Stimulated activated CD4-positive, alpha-beta T cell treated with anti-CD3 and anti-CD28 coated beads, TNF-alpha, amount 100 ng/mL, for 24 hours (primary cell): Measurements from ENCODE around the gene TLR4.

Experiments
- DNase-seq, 3 experiments: peaks; one replicate each; pipeline ENCODE4 v3.0.0-alpha.2; 2020; ENCODE audit warnings: low read depth in 3 of 3

Gene TLR4

DNA sequence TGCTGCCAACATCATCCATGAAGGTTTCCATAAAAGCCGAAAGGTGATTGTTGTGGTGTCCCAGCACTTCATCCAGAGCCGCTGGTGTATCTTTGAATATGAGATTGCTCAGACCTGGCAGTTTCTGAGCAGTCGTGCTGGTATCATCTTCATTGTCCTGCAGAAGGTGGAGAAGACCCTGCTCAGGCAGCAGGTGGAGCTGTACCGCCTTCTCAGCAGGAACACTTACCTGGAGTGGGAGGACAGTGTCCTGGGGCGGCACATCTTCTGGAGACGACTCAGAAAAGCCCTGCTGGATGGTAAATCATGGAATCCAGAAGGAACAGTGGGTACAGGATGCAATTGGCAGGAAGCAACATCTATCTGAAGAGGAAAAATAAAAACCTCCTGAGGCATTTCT, 10.1 kb downstream of the TLR4 start:
- DNase-seq = no peak

DNA sequence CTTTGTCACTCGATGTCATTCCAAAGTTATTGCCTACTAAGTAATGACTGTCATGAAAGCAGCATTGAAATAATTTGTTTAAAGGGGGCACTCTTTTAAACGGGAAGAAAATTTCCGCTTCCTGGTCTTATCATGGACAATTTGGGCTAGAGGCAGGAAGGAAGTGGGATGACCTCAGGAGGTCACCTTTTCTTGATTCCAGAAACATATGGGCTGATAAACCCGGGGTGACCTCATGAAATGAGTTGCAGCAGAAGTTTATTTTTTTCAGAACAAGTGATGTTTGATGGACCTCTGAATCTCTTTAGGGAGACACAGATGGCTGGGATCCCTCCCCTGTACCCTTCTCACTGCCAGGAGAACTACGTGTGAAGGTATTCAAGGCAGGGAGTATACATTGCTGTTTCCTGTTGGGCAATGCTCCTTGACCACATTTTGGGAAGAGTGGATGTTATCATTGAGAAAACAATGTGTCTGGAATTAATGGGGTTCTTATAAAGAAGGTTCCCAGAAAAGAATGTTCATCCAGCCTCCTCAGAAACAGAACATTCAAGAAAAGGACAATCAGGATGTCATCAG, 11.3 kb downstream of the TLR4 start:
- DNase-seq = no peak

DNA sequence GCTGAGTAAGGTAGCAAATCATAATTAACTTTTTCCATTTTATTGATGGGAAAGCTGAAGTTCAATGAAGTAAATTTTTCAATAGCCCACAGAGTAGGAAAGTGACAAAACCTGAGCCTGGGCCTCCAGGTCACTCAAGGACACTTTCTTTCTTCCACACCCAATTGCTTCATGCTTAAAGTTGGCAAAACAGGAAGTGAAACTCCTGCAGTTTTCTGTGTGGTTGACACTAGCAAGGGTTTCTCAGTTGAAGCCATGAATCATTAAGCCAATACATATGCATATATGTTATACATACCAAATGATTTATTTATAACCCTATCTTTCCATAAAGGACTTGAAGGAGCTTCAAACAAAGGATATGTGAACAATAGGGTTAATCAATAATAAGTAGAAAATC, 13.9 kb downstream of the TLR4 start:
- no peak for DNase-seq

DNA sequence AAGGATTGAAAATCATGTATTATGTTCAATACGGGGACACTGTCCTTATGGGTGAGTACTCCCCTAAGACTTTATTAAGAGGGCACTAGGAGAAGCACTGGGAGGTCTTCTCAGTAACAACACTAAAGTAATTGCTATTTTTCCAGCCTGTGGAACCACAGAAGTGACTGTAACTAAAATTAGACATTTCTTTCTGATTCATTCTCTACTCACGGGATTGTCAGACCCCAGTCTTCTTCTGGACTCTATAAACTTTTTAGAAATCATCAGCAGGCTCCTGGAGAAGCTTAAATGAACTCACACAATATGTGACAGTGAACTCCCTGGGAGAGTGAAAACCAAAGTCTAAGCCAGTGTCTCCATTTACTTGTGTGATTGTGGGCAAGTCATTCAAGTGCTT, 14.5 kb downstream of the TLR4 start:
- DNase-seq = no peak

GRCh38 chr9:117719161-117719920, 15.1 kb downstream of the TLR4 start:
- DNase-seq = no peak

DNA sequence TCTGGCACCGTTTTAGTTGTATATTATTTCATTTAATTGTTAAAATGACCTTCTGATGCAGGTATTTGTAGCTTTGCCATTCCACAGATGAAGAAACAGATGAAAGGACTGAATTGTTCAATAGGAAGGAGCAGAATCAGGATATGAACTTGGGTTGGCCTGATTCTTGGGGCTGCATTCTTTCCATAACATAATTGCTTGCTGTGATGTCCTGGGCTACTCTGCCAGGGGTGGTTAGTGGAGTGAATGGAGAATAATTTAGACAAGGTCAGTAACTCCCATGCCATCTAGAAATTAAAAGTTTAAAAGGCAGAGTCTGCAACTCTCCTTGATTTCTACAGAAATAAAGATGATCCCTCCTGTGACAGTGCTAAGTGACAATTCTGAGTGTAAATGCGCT, 15.9 kb downstream of the TLR4 start:
- DNase-seq = no peak

- no peak for DNase-seq
Observed at GRCh38 chr9:117720555-117720954, 16.4 kb downstream of the TLR4 start.

- no peak for DNase-seq
Observed at GRCh38 chr9:117720987-117721386, 16.8 kb downstream of the TLR4 start.

DNA sequence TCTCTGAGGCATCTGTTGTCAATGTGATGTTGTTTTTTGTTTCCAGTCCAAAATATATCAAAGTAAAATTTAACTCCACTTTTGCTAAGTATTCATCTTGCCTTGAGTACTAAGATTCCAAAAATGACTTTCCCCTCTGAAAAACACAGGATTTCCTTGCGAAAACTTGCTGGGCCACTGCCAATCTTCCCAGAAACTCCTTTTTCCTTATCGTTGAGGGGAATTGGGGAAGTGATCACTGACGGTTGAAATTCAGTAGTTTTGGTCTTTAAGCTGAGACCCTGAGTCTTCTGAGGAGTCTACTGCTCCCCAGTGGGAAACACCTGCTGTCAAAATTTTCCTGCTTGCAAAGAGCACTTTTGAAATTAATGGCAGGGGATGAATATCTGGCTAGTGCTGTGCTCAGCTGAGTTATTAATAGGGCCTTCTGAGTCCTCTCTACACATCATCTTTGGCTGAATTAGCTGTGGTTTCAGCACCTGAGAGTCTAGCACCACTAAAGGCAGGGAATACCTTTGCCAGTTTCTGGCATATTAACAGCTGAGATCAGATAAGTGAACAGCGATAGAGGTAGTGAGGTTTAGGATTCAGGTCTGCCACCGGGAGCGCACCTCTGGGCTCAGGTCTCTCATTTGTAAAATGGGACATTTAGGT, 18.0 kb downstream of the TLR4 start:
- no peak for DNase-seq

- no peak for DNase-seq
Observed at GRCh38 chr9:117723986-117724625, 19.9 kb downstream of the TLR4 start.

DNA sequence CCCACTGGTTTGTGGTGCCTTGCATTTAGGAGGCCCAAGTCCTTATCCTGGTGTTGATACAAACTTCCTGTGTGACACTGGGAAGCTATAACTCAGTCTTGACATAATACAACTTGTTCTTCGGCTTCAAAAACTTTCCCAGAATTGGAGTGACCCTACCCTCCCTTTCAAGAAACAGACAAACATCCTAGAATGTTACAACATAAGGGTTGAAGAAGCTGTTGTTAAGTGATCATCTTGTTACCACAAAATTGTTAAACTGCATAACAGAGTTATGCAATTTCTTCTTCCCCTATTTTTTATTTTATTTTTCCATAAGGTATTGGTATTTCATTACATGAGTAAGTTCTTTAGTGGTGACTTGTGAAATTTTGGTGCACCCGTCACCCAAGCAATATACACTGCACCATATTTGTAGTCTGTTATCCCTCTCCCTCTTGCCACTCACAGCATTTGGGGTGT, 21.3 kb downstream of the TLR4 start:
- DNase-seq = no peak

- DNase-seq = no peak
Observed at GRCh38 chr9:117729375-117729774, 25.2 kb downstream of the TLR4 start.

DNA sequence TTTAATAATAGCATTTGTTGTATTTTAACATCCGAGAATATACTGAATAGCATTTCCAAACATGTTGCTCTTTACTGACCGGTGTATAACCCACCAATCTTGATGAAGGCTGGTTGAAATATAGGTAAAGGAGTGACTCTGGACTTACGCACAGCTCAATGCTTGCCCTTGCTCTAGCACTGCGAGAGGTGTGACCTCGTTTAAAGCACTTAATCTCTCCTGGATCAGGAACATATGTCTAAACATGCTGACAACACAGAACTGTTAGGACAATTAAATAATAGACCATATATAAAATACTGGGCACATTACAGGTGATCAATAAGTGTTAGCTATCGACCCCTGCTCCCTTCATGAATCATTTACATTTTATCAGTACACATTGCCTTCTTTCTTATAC, 28.3 kb downstream of the TLR4 start:
- no peak for DNase-seq

DNA sequence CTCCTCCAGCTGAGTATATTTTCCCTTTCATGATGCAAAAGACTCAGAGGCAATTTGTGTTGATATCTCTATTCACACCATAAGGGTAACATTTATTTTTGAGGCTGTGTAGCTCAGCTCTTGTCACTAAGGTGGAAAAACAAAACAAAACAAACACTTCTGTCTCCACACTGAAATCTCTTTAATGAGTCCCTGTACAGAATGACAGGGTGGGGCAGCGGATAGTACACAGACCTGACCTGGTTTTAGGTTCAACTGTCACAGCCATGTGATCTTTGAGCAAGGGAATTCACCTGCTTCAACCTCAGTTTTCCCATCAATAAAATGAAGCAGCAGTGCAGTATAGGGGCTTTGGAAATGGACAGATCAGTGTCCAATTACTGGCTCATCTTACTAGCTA, 29.3 kb downstream of the TLR4 start:
- DNase-seq = no peak

- DNase-seq = no peak
Observed at GRCh38 chr9:117734082-117734481, 29.9 kb downstream of the TLR4 start.

DNA sequence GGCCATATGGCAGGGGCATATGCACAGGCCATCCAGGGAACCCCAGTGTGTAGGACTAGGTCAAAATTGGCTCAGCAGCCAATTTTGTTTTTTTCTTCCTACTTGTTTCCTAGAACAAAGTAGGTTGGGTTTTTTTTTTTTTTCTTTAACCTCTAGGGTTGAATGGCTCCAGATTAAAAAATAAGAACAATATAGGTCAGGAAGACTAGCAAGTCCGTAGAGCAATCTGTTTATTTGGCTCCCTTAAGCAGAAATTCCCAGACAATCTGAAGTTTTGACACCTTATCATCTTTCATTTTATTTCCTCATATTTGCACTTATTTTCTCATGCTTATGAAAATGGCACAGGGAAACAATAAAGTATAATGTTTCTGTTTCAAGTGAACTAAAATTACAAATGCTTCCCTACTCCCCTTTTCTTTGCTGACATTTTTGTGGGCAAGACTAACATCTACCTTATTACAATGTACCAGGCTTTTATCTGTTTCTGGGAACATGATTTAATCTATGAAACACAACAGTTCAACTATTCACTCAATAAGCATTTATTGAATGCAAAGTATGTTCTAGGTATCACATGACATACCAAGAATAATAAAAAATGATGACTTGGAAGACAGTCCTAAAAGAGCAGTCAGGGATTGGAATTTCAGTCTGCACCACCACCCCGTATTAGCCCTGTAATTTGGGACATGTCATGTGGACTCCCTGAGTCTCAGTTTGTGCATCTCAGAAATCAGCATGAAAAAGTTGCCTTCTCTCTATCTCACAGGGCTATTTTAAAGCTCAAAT, 30.5 kb downstream of the TLR4 start:
- no peak for DNase-seq

DNA sequence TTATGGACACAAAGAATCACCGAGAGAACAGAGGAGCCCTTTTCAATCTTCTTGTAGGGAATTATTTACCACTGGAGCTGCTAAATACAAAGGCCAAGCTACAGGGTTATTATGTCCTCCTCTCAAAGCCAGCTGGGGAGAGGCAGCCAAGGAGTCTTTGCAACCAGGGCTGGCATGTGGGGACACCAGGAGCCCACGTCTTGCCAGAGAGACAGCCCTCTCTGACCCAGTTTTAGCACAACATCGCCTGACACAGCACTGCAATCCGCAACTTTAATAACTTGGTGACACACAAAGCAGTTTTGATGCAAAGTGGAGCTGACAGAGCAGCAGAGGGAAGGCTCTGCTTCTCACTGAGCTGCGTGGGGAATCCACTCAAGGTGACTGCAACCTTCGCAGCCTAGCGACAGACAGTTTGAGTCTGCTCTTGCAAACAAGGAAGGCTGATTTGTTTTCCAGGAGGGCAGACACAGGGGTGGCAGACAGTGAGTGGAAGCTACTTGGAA, 33.6 kb downstream of the TLR4 start:
- no peak for DNase-seq

DNA sequence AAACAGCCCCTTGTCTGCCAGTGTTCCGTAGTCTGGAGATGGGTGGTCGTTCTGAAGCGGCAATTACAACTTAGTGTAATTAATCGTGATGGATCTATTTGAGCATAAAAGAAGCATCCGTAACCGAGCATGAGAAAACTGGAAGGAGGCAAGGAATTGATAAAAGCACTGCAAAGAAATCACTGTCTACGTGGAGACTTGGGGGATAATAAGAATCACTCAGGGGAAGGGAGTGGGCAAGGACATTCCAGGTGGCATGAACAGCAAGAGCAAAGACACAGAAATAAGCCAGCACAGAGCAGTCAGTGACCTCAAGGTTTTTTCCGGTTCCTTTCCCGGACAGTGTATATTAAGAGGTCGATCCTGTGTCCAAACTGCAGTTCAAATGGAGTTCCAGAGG, 35.0 kb downstream of the TLR4 start:
- DNase-seq = no peak

GRCh38 chr9:117739624-117740347, 35.6 kb downstream of the TLR4 start:
- no peak for DNase-seq

DNA sequence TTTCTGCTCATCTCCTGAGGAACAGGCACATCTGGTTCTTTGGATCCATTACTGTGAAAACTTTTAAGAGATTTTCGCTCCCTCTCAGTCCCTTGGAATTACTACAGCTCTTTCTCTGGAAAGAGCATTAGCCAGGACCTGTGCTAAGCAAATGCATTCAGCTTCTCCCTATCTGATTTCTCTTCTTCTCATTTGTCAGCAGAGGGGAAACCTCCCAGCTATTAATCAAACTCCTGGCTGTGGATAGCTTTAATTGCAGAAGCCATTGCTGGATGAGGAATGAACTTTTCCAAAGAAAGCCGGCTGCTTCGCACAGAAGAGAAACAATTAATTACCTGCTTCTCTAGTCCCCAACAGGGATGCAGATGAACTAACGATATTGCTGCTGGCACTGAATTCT, 37.9 kb downstream of the TLR4 start:
- no peak for DNase-seq

DNA sequence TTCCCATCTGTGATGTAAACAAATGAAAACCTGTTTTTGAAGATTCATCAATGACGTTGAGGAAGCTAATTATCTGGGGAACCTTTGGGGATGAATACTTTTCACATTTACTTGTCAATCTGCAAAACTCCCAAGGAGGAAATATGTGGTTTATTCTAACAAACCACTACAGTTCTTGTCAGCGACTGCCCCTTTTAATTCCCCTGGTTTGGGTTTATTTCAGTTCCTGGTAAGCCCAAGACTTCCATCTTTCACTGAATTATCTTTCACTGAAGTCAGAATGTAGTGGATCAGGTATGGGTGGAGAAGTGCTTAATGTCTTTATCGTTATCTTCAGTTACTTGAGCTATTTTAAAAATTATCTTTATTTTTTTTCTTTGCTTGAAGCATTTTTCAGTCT, 40.2 kb downstream of the TLR4 start:
- DNase-seq = no peak
